ENCODE data around the gene EXOSC5.
"Not testable (repeated sequence)": the region's sequence is repeated elsewhere in the genome, so short reads cannot be mapped to it uniquely, and the experiment has no call there.

EXOSC5 gene

GRCh38 chr19:41403181-41403970 lies 6.2 kb upstream of the EXOSC5 start:
- no peak for DNase-seq

GRCh38 chr19:41402010-41402409 lies 4.9 kb upstream of the EXOSC5 start:
- peak; percentile 19 for DNase-seq

GRCh38 chr19:41401483-41401882 lies 4.3 kb upstream of the EXOSC5 start:
- no peak for DNase-seq

GRCh38 chr19:41399525-41399924 lies 2.4 kb upstream of the EXOSC5 start:
- no peak for DNase-seq

- no peak for DNase-seq
These were observed 1.9 kb upstream of the EXOSC5 start for GRCh38 chr19:41399091-41399490.

GRCh38 chr19:41398598-41398997 lies 1.4 kb upstream of the EXOSC5 start:
- no peak for DNase-seq

- peak; percentile 49 for DNase-seq
These were observed 875 bp upstream of the EXOSC5 start for GRCh38 chr19:41398050-41398418.

GRCh38 chr19:41395355-41395754 lies 1.8 kb downstream of the EXOSC5 start:
- DNase-seq = no peak

- DNase-seq = no peak
These were observed 4.4 kb downstream of the EXOSC5 start for GRCh38 chr19:41392775-41393174.

GRCh38 chr19:41391618-41392017 lies 5.5 kb downstream of the EXOSC5 start:
- DNase-seq = no peak

GRCh38 chr19:41386442-41386841 lies 10.7 kb downstream of the EXOSC5 start:
- no peak for DNase-seq

GRCh38 chr19:41384351-41384750 lies 12.8 kb downstream of the EXOSC5 start:
- DNase-seq = no peak

- not testable (repeated sequence) for DNase-seq
These were observed 15.6 kb downstream of the EXOSC5 start for GRCh38 chr19:41381536-41381935.

- peak; percentile 88 for DNase-seq
These were observed 19.0 kb downstream of the EXOSC5 start for GRCh38 chr19:41377977-41378709.

GRCh38 chr19:41376998-41377365 lies 20.2 kb downstream of the EXOSC5 start:
- DNase-seq = no peak

- DNase-seq = peak; percentile 57
These were observed 20.7 kb downstream of the EXOSC5 start, which contains the start of gene TMEM91 for GRCh38 chr19:41376241-41376997. Gene TMEM91 (plus strand): TSS chr19:41376533. CDS start chr19:41378310, 1,777 bp downstream.

GRCh38 chr19:41373993-41374392 lies 23.2 kb downstream of the EXOSC5 start:
- DNase-seq = peak; percentile 99

- no peak for DNase-seq
These were observed 24.7 kb downstream of the EXOSC5 start for GRCh38 chr19:41372501-41372900.

GRCh38 chr19:41371541-41371940 lies 25.6 kb downstream of the EXOSC5 start:
- no peak for DNase-seq

- not testable (repeated sequence) for DNase-seq
These were observed 26.0 kb downstream of the EXOSC5 start for GRCh38 chr19:41371119-41371518.

GRCh38 chr19:41369769-41370168 lies 27.4 kb downstream of the EXOSC5 start:
- DNase-seq = no peak

GRCh38 chr19:41367848-41368301 lies 29.3 kb downstream of the EXOSC5 start:
- DNase-seq = no peak

GRCh38 chr19:41366089-41366488 lies 31.1 kb downstream of the EXOSC5 start:
- peak; percentile 29 for DNase-seq

Data from NCI-H82 (cell line).